Renal cortical epithelial cell (primary cell): Measurements from ENCODE around the gene CFAP45. TPM values are rescaled to one million over a fixed set of nuclear protein-coding genes. Genes with fewer than 3 reads are reported as not detected.

Source experiments
- DNase-seq: peaks from one replicate; pipeline ENCODE4 v3.0.0-alpha.2; 2011; ENCODE audit warnings: low read depth
- total RNA-seq: library from RNA; depleted of rRNA; stranded (reverse); fragments of >200 nt; gene quantifications from 2 replicates; pipeline ENCODE4 v1.2.3, GENCODE V29; 2014

CFAP45 gene
- total RNA-seq, 1 donor from 2014 or later, result 0.25 TPM

DNA sequence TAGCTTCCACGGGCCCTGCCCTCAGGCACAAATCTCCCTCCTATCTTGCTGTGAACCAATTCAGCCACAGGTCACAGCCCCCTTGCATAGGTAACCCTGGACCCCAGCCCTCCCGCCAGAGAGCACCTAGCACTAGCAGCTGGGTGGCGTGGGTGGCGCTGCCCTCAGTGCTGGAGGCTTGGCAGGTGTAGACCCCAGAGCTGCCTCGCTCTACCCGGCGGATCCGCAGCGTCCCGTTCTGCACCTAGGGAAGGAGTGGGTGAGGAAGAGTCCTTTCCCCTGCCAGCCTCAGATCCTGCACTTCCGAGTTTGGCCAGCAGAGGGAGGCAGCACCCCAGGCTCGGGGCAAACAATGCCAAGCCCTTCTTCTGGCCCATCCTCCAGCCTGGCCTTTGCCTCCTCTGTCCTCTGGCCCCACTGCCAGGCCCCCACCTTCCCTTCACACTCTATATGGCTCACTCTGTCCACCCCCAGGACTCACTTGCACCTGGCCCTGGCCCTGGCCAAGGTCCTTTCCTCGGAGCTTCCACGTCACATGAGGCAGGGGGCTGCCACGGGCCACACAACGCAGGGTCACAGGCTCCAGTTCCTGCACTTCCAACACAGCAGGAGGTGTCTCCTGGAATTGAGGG lies 36.4 kb upstream of the CFAP45 start:
- no peak for DNase-seq

DNA sequence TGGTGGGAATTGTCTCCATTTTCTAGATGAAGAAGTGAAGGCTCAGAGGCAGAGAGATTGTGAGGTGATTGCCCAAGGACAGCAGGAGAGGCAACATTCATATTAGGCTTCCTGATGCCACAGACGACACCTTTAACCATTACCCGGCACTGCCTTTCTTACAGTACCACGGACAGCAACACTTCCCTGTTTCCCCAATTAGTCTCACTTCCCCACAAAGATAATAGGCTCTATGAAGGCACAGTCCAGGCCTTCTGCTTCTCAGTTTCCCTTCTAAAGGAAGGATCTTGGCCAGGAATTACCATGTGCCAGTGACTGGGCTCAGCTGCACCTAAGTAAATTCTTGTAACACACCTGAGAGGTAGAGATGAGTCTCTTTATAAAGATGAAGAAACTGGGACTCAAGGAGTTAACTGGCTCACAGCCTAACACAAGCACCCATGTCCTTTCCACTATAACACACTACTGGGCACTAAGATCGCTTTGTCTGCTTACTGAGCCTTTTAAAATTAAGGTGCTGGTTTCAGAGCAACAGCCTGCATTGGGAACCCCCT lies 35.8 kb upstream of the CFAP45 start:
- DNase-seq, result no peak

DNA sequence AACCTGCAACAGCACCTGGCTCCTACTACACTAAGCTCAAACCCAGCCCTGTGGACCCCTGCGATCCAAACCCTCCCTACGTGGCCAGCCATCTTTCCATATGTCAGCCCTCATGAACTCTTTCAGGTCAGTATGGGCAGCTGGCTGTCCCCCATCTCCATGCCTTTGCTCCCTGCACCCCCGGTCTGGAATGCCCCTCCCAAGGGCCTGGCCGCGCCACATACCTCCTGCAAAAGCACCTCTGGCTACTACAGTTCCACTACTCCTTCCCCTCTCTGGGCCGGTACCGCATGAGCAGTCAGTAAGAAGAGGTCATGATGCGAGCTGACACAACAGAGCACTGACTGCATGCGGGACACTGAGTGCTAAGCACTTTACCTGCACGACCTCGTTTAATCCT lies 35.3 kb upstream of the CFAP45 start:
- no peak for DNase-seq

DNA sequence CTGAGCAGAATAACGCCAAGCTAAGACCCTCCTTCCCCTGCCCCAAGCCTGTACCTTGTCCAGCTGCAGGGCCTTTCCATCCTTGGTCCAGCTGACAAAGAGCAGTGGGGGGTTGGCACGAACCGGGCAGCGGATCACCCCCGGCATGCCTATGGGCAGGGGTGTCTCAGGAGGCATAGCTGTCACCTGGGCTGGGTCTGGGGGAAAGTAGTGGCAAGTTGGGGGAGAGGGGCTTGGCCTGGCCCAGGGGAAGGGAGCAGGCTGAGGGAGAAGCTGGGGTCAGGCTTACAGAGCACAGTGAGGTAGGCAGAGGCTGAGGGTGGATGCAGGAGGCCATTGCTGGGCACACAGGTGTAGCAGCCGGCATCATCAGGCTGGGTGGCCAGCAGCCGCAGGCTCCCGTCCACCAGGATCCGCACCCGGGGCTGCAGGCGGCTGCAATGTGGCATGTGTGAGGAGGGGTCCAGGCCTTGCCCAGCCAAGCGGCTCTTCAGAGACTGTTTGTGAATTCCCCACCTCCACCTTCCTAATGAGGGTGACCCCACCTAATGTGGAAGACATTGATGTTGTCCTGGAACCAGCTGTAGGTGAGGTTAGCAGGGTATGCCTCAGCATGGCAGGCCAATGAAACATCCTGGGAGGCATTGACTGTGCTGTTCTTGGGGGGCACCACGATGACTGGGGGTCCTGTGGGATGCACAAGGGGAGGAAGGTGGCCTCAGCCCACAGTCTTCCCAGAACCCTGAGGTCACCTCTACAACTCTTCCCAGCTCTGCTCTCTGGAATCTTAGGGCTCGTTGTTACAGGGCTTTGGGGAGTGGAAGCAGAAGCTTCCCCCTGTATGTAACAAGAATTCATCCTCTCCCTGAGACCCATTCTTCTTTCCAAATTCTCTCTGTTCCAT lies 34.4 kb upstream of the CFAP45 start:
- no peak for DNase-seq

GRCh38 chr1:159933347-159933746 lies 33.4 kb upstream of the CFAP45 start:
- no peak for DNase-seq

DNA sequence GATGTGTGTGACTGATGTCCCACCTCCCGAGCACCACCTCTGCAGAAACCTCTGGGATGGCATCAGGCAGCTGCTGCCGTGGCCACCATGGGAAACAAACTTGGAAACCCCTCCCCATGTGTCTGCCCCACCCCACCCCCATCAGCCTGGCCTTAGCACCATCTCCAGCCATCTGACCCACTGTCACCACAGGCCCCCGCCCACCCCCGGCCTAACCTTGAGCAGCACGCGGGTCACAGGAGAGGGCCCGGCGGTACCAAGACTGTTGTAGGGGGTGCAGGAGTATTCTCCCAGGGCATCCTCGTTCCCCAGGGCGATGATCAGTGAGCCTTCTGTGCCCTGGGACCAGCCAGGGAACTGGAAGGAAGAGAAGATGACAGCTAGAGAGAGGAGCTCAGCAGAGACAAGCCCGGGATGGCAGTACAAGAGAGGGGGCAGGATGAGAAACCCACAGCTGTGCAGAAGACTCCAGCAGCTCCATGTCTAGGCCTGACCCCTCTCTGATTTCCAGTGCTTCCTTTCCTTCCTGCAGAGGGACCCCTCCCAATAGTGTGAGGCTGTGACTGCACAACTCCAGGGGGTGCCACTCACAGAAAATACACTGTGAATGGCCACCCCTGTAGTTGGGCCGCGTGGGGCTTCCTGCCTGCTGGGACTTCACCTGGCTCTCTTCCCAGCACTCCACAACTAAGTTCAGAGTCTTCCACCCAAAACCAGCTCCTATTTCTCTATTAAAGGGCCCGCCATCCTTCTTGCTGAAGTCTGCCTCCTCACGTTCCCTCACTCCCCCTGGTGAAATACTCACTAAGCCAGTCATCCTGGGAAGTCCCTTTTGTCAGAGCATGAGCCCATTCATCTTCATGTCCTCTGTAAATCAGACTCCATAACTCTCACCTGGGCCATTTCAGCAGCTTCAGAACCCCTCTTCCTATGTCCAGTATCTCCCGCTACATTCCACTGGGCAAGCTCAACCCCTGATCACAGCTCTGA lies 32.6 kb upstream of the CFAP45 start:
- DNase-seq, result no peak

DNA sequence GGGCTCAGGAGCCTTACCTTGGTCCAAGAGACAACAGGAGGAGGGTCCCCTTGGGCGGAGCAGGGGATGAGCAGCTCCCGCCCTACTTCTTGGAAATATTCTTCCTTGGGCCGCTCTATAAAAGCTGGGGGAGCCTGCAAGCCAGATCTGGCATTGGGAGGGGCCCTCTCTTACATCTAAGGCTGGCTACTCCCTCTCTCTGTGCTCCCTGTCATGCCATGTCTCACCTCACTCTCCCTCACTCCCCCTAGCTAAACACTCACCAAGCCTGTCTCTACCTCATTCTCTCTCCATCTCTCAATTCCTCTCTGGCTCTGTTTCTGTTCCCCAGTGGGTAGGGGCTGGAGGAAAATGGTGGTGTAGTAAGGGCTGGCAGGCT lies 31.8 kb upstream of the CFAP45 start:
- DNase-seq, result no peak

DNA sequence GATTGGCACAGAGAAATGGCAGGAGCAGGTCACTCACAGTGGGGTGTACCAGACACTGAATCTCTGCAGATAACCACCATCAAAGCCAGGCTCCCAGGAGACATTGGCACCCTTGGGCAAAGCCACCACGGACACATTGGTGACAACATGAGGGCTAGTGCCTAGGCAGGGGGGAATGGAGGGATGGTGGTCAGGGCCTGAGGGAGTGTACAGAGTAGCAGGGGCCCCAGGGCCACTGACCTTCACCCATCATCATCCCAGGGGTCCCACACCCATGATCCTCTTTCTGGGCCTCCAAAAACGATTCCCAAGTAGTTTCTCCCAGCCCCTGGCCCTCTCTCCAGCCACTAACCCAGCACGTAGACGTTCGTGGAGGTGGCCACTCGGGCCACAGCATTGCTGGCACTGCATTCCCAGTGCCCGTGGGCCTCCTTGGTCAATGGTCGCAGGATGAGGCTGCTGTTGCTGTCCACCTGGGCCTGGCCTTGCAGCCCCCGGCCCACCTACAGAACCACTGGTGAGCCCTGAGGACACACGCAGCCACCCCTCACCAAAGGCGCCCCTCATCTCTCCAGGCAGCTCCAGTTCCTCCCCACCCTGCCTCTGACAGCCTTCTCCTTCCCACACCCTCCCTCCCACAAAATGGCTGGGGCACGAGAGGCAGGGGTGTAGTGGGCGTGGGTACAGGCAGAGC lies 31.3 kb upstream of the CFAP45 start:
- DNase-seq, result no peak

- DNase-seq, result no peak
These were observed 30.7 kb upstream of the CFAP45 start for GRCh38 chr1:159930634-159931033.

DNA sequence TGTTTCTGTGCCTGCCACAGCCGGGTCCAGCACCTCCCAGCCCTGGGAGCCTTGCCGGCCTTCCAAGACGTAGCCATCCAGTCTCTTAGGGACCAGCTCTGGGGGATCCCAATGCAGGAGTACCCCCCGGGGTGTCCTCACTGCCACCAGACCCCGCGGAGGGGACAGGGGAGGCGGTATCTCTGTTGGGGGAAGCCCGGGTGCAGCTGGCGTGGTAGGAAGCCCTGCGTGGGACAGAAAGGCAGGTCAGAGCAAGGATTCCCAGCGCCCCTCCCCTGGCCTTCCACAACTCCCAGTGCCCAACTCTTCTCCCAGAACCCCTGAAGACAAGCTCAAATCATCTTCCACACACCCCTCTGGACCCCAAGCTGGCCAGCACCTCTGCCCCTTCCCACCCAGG lies 30.3 kb upstream of the CFAP45 start:
- DNase-seq, result no peak

- DNase-seq, result no peak
These were observed 29.4 kb upstream of the CFAP45 start for GRCh38 chr1:159929155-159930051.

- no peak for DNase-seq
These were observed 28.6 kb upstream of the CFAP45 start for GRCh38 chr1:159928491-159929050.

DNA sequence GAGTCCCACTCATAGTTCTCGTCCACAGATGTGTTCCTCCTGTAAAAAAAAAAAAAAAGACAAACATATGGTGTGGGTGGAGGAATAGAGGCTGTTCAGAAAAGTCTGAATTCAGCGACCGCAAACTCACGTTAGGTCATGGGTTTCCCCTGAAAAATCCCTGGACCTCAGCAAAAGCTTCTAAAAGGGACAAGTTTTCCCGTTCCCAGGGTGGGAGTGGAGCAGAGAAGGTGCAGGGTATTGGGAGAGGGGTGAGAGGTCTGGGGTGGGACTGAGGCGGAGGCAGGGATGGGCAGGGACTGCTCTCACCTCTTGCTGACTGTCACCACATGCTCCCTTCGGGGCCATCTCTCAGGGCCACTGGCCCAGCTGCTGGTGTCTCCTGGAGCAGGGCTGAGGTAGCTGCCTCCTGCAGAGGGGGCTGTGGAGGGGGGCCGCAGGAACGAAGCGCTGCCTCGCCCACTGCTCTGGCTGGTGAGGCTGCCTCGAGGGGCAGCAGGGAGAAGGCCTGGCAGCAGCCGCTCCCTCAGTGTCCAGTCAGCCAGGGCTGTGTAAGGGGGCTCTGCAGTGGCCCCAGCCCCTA lies 28.0 kb upstream of the CFAP45 start:
- no peak for DNase-seq

DNA sequence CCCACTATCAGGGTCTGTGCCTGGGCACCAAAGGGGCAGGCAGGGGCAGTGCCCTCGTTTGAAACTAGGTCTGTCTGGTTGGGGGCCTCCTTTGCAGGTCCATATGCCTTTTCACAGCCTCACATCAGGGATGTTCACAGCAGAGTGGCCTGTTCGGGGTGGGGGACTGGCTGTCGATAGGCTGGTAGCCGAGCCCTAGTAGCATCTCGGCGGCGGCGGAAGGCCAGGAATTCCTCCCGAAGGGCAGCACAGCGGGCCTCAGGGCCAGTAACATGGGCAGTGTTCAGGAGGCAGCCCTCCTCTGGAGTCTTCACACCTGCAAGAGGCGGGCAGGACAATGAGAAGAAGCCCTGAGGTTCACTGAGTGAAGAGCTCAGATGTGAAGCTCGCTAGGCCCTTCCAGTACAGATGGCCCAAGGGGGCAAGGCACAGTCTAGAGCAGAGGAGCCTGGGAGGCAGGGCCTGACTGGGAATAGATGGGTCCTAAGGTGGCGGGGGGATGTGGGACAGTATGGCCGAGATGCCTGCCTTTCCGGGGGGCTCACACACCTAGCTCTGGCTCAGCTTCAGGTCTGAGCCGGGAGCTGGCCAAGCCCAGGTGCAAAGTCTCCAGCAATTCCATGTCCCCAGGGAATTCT lies 27.4 kb upstream of the CFAP45 start:
- no peak for DNase-seq

DNA sequence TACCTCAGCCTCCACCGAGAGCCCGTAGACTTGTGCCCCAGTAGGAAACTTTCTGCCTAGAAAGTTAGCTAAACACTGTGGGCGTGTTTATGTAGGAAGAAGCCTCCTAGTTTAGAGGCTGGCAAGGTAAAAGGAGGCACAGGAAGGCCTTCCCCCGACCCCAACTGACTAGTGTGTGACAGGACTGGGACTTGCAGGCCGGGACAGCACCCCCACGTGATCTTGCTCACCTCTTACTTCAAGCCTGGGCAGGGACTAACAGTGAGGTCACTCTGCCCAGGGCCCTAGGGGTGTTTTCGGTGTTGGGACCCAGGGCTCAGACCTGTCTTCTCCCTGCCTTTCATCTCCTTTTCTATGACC lies 25.7 kb upstream of the CFAP45 start:
- no peak for DNase-seq

DNA sequence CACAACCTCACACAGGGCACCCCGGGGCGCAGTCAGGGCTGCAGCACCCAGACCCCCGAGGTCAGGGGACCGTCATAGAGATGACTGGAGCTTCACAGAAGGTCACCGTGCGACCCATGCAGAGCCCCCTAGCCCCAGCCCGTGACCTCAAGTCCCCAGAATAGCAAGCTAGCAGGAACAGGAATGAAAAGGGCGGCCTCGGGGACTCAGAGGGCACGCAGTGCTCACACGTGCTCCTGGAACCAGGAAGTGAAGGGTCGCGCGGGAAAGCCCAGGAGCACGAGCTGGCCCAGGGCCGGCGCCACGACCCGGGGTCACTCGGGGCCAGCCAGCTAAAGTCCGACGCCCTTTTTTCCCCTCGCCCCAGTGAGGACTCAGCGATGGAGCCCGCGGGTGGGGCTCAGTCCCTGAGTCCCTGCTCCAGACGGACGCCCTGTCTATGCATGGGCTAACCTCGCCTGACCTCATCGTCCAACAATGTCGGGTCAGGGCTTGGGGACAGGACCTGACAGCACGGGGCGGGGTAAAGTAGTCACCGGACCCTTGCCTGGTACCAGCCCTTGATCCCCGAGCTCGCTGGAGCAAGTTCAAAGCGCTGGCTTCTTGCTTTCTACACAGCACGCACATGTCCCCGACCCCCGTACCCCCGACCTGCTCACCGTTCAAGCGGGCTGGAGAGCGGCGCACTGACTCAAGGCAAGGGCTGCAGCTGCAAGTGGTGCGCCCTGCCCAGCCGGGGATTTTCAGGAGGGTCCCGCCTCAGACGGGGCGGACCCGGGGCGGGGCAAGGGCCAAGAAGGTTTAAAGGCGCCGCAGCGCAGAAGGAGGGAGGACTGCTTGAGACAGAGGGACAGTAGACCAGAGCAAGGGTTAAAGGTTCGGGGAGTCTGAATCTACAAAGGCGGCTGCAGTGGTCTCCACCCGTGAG lies 25.1 kb upstream of the CFAP45 start, which contains the start of gene TAGLN2:
TSS of gene TAGLN2 (minus strand) at position 717 of the 928 bp plus-strand sequence. CDS start 4,998 bp downstream, outside the sequence.
- DNase-seq, result peak; percentile 78

GRCh38 chr1:159924025-159924790 lies 24.2 kb upstream of the CFAP45 start:
- DNase-seq, result peak; percentile 65
